ENCODE data around the gene GPA33. TPM values are rescaled to one million over a fixed set of nuclear protein-coding genes. Genes with fewer than 3 reads are reported as not detected.

GPA33 gene
- total RNA-seq, 1 donor from 2014 or later: 1.4 TPM

DNA sequence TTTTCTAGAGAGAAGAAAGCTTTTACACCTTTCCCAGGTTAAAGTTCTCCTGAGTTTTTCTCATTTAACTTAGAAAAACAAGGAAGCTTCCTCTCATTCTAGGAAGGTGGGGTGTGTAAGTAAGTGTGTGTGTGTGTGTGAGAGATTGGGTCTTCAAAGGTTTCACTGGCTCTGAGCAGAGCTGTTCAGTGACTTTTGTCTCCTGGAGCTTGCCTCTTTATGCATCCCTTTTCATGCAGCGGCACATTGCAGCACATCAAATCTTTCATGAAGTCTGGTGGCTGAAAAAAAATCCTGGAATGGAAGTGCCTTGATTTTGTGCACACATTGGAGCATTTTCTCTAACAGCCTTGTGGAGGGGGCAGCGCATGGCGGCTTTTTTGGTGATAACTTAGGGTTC, 3.4 kb downstream of the GPA33 start:
- DNase-seq (ENCODE audit: low spot score): no peak

DNA sequence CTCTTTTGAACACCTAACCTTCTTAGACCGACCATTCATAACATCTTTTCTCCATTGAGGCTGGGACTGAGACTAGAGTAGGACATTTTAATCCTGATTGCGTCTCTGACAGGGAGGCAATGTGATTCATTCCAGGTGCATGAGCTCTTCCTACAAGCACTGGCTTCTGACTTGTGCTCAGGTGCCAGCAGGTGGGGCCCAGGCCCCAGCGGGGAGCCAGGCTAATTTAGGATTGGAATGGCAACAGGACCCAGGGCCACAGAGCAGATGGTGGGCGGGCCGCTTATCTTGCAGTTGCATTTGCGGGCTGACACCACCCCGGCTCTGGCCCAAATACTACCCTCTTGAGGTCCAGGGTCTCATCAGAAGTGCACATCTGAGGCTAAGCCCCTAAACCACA, 4.1 kb downstream of the GPA33 start:
- no peak for DNase-seq (ENCODE audit: low spot score)

DNA sequence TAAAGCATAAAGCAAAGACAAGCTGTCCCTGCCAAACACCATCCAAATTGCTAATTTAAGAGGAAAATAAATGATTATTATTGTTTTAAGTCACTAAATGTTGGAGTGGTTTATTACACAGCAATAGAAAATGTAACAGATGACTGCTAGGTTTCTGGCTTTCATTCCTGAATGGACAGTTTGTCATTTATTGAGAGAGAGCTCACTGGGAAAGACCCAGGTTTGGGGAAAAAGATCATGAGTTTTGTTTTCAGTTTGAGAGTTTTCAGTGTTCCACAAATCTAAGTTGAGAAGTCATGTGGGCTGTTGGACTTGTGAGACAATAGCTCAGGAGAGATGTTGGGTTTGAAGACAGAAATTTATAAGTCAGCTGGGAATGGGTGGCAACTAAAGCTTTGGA, 5.4 kb downstream of the GPA33 start:
- no peak for DNase-seq (ENCODE audit: low spot score)

DNA sequence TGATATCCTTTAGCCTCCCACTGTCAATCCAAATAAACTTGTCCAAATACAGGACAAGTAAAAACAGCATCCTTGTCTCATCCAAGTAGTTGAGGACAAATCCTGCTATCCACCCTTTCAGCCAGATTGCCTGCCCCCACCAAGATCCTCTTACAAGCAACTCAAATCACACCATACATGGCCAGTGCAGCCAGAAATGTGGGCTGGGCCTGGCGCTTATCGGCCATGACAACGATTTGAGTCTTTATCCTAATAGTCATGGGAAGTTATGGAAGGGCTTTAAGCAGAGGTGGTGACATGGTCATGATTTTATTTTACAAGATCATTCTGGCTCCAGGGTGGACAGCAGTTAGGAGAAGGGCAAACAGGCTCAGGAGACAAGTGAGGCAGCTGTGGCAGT, 6.3 kb downstream of the GPA33 start:
- DNase-seq (ENCODE audit: low spot score): no peak

DNA sequence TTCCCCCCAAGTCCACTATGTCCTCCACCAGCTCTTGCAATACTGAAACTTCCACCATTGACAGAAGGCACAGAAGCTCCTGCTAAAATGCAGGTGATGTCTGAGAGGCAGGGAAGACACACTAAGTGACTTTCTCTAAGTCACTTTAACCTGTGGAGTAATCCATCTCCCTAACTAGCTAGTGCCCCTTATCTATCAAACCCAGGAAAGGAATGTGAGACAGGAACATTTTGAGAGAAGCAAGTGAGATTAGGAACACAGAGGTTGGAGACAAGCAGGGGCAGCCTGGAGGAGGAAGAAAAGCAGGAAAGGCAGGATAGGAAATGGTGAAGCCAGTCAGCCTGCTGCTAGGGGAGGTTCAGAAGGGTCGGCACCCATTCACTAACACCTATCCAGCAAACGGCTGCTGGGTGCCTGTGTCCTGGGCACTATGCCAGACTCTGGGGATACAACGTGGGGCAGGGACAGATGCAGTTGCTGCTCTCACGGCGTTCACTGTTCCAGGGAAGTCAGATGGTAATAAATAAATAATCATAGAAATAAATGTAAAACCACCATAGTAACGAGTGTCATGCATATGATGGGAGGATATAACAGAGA, 7.0 kb downstream of the GPA33 start:
- no peak for DNase-seq (ENCODE audit: low spot score)

DNA sequence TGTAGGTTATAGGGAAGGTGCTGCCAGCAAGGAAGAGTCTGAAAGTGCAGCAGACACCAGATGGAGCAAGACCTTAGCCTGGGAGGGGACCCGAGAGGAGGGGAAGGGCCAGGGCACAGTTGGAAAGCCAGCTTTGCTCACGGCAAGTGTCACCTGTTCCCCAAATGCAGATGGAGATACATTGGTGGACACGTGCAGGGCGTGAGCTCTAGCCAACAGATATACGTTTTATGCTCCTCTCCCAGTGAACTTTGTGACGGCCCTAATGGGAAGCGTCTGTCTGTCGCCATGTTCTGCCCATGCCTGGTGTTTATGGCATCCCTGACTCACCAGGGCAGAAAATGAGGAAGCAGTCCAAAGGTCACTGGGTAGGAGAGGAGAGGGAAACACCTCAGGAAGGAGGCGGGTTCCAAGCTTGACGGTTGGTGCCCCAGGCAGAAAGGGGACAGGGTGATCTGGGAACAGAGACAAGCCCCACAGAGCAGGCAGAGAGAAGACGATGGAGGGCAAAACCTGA, 7.6 kb downstream of the GPA33 start:
- DNase-seq (ENCODE audit: low spot score): peak; percentile 77

DNA sequence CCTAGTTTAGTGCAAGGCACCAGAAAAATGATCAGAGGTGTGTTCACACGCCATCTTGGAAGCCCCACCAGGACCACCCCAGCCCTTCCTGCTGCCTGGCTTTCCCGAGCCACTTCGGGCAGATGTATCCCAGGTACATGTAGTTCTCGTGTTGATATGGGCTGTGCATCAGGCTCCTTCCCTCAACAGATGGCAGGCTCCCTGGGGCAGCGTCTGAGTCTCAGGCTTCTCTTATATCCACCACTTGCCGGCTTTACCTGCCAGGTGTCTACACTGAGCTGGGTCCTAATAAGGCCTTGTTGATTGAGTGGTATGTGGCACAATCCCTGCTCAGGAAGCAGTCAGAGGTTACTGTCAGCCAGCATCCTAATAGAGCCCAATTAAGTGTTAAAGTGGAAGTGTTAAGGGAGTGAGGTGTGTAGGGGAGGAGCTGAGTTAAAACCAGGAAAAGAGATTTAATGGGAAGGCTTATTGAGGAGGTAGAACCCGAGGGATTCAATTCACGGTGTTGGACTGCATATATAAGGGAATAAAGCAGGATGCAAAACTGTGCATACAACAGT, 8.5 kb downstream of the GPA33 start:
- no peak for DNase-seq (ENCODE audit: low spot score)

DNA sequence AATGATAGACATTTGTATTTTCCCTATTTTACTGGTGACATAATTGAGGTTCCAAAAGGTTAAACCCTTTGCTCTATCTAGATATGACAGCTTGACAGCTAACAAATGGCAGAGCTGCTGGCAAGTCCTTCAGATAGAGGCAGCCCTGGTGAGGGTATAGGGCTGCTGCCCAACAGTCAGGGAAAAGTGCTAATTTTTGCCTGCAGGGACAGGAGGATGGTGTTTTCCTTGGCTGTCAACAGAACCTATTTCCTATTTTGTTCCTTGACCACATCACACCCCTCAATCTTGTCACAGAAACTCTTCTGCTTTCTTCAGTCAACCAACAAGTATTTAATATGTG, 12.3 kb downstream of the GPA33 start:
- DNase-seq (ENCODE audit: low spot score): no peak

DNA sequence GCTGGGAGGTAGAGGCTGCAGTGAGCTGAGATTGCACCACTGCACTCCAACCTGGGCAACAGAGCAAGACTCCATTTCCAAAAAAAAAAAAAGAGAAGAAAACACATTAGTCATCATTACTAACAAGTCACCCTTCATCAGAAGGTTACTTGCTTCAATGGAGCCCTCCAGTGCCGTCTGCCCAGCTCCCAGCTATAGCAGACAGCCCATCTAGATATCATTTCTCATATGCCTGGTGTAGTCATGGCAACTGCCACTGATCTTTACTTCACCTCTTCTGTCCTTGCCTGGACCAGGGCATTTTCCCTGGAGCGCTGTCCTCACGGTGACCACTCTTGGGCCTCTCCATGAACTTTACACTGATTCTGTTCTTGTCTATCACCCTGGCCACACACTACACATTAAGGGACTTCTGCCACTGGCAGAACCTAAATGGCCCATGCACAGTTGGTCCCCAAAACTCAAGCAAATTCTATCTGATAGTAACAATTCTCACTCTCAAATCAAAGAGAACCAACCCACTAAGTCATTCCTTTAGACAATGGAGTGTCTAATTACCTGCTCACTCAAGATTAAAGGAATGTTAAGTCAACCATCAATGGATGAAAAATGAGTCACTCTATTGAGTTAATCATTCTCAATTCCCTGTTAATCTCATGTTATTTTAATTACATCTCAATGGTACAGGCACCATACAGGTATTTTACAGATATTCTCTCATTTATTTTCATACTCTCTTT, 12.9 kb downstream of the GPA33 start:
- no peak for DNase-seq (ENCODE audit: low spot score)

DNA sequence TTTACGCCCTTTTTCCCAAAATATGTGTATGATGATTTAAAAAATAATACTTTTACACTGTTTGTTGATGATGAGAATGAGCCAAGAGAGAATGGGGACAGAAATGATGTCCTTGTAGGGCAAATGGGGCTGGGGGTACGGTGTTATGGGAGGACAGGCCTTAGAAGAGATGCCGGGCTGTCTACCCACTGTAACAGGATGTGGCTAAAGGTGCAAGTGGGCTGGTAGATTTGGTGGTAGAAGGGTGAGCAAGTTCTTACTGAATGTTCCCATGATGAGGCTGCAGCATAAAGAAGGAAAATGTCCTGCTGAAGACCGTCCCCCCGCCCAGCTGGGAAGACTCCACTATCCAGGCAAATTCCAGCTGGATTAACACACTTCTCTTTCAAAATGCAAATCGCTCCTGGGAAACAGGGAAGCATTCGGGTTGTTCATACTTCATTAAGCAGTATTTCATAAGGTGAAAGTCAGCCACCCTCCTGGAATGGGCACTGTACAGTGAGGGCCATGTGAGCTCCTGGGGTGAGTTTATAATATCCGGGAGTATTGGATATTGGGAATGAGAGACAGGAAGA, 14.0 kb downstream of the GPA33 start:
- DNase-seq (ENCODE audit: low spot score): no peak

DNA sequence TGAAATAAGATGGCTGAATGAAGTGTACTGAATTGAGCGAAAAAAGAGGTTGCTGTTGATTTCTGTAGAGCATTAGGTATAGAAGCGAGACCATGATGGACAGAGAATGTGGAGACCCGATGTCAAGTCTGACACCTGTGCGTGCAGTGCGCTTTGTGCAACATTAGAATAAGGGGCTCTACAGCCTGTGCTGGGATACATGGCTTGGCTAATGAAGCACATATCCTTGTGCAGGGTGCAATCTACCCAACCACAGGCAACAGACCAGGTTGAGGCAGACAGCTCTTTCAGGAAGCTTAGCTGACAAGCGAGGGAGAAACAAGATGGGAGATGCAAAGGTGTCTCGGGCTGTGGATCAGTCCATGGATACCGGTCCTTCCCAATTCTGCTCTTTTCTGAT, 18.9 kb downstream of the GPA33 start:
- no peak for DNase-seq (ENCODE audit: low spot score)

DNA sequence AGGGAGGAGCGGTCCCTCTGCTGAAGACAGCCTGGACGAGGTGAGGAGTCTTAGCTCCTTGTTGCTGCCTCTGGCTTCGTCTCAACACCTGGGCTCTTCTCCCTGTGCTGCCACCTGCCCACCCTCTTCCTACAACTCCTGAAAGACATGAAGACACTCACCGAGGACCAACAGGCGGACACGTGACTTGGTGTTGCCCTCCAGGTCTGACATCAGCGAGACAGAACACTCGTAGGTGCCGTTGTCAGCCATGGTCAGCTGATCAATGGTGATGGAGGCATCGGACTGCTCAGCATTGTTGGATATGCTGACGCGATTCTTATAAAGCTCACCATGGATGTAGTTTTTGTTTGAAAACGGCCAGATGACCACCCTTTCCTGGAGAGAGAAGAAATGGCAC, 21.4 kb downstream of the GPA33 start:
- DNase-seq (ENCODE audit: low spot score): no peak

DNA sequence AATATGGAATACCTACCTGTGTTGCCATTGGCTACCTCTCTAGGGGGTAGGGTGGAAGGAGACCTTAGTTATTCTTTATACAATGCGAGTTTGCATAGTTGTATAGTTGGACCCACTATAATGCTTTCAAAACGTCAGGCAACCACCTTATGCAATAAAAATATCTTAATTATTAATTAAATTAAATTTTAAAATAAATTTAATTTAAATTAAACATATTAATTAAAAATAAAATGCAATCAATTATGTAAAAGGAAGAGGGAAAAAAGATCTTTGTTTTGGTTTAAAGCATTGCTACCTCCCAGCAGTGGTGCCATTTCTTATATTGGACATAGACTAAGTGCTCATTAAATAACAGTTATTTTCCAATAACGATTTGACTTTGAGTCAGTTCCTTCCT, 22.3 kb downstream of the GPA33 start:
- no peak for DNase-seq (ENCODE audit: low spot score)

DNA sequence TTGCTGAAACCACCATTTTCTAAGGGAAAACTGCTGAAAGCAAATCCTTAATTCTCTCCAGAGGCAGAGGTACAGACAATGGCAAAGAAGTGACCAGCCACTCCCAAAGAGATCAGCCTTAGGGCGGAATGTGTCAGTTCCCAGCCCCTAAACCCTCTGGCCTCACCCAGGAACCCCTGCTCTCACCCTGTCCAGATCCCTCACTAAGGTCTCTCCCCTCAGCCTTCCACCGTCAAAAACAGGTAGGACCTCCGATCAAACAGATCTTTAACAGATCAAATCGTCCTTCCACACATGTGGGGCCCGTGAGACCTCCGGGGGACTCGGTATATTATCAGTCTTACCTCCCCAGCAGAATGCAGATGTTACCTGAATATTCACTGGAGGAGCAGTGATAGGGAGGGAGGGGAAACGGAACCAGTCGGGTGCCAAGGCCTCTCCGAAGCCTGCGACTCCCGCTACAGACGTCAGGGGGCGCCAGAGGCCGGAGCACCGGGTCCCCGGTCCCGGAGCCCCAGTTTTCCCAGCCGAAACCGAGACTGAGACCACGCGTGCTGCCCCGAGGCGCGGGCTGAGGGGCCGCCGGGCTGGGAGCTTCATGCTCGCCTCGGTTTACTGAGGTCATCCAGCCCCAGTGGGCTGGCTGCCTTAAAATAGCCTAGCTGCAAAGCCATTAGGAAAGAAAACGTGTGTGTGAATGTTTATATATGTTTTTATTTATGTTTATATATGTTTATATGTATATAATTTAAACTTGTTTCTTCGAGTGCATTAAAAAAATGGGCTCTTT, 23.6 kb downstream of the GPA33 start:
- peak; percentile 84 for DNase-seq (ENCODE audit: low spot score)

DNA sequence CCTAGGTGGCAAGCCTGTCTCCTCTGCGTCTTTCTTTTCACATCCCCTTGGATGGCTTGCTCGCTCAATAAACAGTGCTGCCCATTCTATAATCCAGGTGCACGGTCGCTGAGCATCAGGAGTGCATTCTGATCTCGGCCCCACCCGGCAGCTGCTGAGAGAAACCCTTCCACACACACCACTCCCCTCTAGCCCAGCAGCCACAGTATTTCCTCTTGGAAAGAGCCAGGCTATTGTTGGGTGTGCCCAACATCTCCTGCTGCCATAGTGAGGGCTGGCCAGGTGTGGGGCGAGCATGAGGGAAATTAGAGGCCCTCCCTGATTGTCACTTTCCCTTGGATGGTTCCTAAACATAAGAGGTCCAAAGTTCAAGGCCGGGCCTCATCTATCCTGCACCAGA, 24.7 kb downstream of the GPA33 start:
- DNase-seq (ENCODE audit: low spot score): no peak

DNA sequence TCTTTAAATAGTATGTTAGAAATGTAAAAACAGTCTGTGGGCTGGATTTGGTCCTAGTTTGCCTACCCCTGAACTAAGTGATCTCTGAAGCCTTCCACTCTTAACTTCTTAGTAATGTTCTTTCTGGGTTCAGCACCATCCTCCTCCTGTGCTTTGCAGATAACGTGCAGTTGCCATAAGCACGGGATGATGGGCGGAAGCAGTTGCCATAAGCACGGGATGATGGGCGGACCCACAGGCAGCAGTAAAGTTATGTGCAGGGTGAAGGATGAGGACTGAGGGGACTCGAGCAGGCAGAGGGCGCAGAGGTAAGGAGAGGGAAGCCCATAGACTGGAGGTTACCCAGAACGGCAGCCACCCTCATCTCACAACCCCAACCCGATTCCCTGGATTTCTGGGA, 25.6 kb downstream of the GPA33 start:
- no peak for DNase-seq (ENCODE audit: low spot score)

DNA sequence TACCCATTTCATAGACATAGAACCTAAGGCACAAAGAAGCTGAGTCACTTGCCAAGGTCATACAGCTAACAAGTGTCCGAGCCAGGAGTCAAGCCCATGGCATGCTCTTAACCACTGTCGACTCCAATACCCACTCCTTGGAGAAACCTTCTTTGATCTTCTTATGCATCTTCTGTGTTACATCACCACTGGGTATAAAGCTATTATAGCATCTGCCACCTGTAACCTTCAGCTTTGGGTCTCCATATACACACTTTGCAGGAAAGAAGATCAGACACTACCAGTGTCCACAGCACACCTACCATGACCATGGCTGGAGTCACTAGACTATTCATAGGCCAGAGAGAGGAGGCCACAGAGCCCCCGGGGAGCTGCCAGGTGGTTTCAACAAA, 29.1 kb downstream of the GPA33 start:
- DNase-seq (ENCODE audit: low spot score): no peak

DNA sequence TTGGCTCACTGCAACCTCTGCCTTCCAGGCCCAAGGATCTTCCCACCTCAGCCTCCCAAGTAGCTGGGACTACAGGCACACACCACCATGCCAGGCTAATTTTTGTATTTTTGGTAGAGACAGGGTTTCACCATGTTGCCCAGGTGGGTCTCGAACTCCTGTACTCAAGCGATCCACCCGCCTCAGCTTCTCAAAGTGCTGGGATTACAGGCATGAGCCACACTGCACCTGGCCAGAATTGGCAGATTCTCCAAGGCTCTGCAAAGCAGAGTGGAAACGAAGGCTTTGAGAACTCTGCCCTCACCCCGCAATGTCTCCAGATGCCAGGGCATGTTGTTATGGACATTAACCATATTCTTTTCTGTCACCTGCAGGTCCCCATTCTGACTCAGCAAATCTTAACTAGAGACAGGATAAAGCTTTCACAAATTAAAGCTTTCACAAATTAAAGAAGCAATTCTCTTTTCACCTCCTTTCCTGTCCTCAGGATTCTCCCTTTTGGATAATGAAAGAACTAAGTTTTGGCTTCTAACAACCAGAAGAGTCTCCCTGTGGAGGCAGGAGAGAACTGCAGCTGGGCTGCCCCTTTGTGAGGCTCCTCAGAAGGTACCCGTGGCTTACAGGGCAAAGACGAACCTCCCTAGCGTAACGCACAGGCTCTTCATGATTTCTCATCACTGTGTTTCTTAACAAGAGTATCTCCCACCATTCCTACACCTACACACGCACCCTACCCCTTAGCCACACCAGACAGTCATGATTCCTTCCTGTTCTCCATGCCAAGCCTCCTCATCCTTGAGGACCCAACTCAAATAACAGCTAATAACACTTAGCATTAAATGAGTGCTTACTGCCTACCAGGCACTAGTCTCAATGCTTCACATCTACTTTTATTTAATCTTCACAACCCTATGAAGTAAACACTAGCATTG, 29.8 kb downstream of the GPA33 start:
- DNase-seq (ENCODE audit: low spot score): no peak

DNA sequence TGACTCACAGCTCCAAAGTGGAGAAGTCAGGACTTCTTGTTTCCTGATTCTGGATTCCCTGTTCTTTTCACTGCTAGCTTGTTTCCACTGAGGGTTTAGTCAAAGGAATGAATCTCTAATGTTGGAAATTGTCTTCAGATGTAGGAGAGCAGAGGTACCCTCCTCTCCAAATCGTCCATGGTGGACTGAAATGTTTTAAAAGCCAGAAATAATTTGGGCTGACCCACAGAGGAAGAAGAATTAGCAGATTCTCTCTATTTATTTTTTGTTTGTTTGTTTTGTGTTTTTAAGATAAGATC, 30.4 kb downstream of the GPA33 start:
- DNase-seq (ENCODE audit: low spot score): no peak

DNA sequence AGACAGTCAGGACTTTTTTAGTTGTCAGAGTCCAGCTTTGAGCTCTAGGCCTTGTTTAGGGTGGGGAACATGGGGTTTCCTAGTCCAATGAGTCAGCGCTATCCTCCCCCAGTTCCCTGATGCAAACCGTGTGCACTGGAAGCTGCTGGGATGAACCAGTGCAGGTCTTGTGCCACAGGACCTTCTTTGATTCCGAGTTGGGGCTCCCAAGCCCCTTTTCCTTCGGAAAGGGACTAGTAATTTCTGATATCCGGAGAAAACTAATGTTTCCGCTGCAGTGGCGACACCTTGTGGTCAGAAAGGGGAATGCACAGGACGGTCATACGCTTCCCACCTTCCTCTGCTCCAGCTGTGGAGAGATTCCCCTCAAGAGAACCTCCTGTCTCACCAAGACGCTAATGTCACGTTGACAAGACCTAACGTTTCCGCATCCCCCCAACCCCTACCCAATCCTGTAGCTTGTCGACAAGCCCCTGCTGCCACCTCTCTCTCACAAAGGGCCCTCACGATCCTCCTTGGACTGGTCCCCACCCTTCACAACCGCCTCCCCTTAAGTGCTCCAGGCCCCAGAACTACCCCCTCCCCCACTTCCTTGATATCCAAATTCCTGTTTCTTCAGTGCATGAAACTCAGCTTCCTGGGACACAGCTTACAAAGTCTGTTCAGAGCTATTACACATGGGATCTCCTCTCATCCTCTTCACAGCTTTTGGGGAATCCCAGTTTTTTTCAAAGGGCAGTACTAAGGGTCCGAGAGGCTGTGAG, 30.9 kb downstream of the GPA33 start:
- peak; percentile 75 for DNase-seq (ENCODE audit: low spot score)

DNA sequence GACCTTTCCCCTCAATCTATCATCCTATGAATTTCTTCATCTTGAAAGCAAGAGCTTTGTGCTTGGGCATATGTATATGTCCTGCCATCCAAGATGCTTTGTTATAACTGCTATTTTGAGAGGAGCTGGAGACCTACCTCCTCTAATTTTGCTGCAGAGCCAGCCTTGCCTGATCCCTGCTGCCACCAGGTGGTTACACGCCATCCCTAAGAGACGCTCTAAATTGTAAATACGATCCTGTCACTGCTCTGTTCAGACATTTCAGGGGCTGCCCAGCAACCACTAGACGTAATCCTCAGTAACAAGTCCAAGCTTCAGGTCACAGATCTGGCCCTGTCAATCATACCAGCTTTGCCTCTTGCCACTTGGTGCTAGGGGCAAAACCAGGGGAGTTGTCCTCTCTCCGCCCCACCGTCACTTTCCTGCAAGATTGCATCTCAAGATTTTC, 32.9 kb downstream of the GPA33 start:
- DNase-seq (ENCODE audit: low spot score): no peak
